Hepatocyte (in vitro differentiated cells): ENCODE data around the gene FBXW11. TPM values are rescaled to one million over a fixed set of nuclear protein-coding genes. Genes with fewer than 3 reads are reported as not detected.

Experiments
- DNase-seq: peaks from one replicate; pipeline ENCODE4 v3.0.0-alpha.2; 2016; ENCODE audit warnings: low spot score
- H2AFZ ChIP-seq: fragments of 200-600 bp; sonication (generic); 2 replicates; pipeline ENCODE4 v1.6.0; 2016; ENCODE audit warnings: antibody characterized with exemption, mild to moderate bottlenecking
- H3K27ac ChIP-seq: fragments of 200-600 bp; sonication (generic); 2 replicates; pipeline ENCODE4 v1.5.1; 2016; ENCODE audit warnings: mild to moderate bottlenecking
- H3K27me3 ChIP-seq: fragments of 200-600 bp; sonication (generic); 2 replicates; pipeline ENCODE4 v1.6.1; 2016
- H3K36me3 ChIP-seq: fragments of 200-600 bp; sonication (generic); replicated peaks from 2 replicates; pipeline ENCODE4 v1.5.1; 2016; ENCODE audit warnings: low read depth; ENCODE audit not compliant: insufficient read depth
- H3K4me1 ChIP-seq: fragments of 200-600 bp; sonication (generic); 2 replicates; pipeline ENCODE4 v1.5.1; 2016; ENCODE audit warnings: mild to moderate bottlenecking, moderate library complexity; ENCODE audit not compliant: insufficient read depth
- H3K4me2 ChIP-seq: fragments of 200-600 bp; sonication (generic); 2 replicates; pipeline ENCODE4 v1.6.0; 2016
- H3K4me3 ChIP-seq: fragments of 200-600 bp; sonication (generic); 2 replicates; pipeline ENCODE4 v1.5.1; 2016; ENCODE audit warnings: mild to moderate bottlenecking
- H3K79me2 ChIP-seq: fragments of 200-600 bp; sonication (generic); 2 replicates; pipeline ENCODE4 v1.6.0; 2017; ENCODE audit warnings: mild to moderate bottlenecking
- H3K9me2 ChIP-seq: fragments of 200-600 bp; sonication (generic); replicated peaks from 2 replicates; pipeline ENCODE4 v1.6.0; 2017; ENCODE audit warnings: mild to moderate bottlenecking; ENCODE audit not compliant: insufficient read depth
- H3K9me3 ChIP-seq: fragments of 200-600 bp; sonication (generic); 2 replicates; pipeline ENCODE4 v1.5.1; 2016; ENCODE audit warnings: low read depth, mild to moderate bottlenecking
- H4K20me1 ChIP-seq: fragments of 200-600 bp; sonication (generic); 2 replicates; pipeline ENCODE4 v1.6.0; 2016; ENCODE audit warnings: mild to moderate bottlenecking; ENCODE audit not compliant: insufficient read depth, poor library complexity, severe bottlenecking
- EZH2 ChIP-seq: fragments of 200-600 bp; sonication (generic); IDR thresholded peaks from 2 replicates; pipeline ENCODE4 v1.6.1; 2016; ENCODE audit warnings: antibody characterized with exemption, mild to moderate bottlenecking, borderline replicate concordance
- EZH2phosphoT487 ChIP-seq: fragments of 200-600 bp; sonication (generic); IDR thresholded peaks from one replicate; pipeline ENCODE4 v1.6.1; 2018; ENCODE audit warnings: antibody characterized with exemption, mild to moderate bottlenecking, low read depth, moderate library complexity; ENCODE audit not compliant: unreplicated experiment, severe bottlenecking
- WGBS: methylation state at CpG from one replicate; pipeline ENCODE4 v1.1.6; 2016; ENCODE audit warnings: low lambda C conversion rate; ENCODE audit errors: missing lambda C conversion rate; 5-methylcytosine and 5-hydroxymethylcytosine counted together
- polyA plus RNA-seq: library from polyadenylated mRNA; unstranded; fragments of >200 nt; fragmentation: Nextera tagmentation; extraction: Ambion mirVana; gene quantifications from 2 replicates; pipeline ENCODE4 v1.2.1, GENCODE V29; 2016
- total RNA-seq: library from RNA; depleted of rRNA; stranded (reverse); fragments of >200 nt; gene quantifications from 2 replicates; pipeline ENCODE4 v1.2.3, GENCODE V29; 2014
- TF ChIP-seq, protein P1 (sequence below): fragments of 200-600 bp; sonication (generic); IDR thresholded peaks from 2 replicates; pipeline ENCODE4 v1.5.1; 2016; ENCODE audit warnings: antibody characterized with exemption, mild to moderate bottlenecking; ENCODE audit not compliant: poor library complexity

FBXW11 gene
- total and polyA plus RNA-seq, 2 experiments from 2014 or later, result 38.0 to 73.4 TPM

DNA sequence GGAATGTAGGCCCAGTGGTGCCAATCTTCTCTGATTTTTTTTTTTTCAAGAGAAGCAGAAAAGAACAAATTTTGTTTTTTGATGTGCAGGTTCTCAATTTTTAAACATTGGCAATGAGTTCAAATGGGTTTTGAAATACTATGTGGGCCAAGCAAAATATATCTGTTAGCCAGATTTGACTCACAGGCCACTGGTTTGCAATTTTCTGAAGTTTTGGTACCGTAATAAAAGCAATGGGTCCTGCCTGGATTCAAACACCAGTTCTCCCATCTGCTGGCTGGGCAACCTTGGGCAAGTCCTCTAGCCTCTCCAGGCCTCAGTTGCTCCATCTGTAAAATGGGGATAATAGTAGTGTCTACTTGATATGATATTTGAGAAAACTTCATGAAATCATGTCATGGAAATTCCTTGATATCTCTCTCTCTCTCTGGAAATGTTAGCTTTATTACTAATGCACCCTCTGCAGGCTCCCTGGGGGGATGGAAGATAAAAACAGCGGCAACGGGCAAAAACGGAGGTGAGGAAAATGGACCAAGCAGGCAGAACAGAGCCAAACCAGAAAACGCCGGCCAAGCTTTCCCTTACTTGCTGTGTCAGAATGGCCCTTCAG lies 157.4 kb downstream of the FBXW11 start:
- H3K79me2 ChIP-seq, result no peaks in the 10 kb centered on the region
- H3K36me3 ChIP-seq, result no peaks in the 10 kb centered on the region
- TF ChIP-seq, protein P1, sequence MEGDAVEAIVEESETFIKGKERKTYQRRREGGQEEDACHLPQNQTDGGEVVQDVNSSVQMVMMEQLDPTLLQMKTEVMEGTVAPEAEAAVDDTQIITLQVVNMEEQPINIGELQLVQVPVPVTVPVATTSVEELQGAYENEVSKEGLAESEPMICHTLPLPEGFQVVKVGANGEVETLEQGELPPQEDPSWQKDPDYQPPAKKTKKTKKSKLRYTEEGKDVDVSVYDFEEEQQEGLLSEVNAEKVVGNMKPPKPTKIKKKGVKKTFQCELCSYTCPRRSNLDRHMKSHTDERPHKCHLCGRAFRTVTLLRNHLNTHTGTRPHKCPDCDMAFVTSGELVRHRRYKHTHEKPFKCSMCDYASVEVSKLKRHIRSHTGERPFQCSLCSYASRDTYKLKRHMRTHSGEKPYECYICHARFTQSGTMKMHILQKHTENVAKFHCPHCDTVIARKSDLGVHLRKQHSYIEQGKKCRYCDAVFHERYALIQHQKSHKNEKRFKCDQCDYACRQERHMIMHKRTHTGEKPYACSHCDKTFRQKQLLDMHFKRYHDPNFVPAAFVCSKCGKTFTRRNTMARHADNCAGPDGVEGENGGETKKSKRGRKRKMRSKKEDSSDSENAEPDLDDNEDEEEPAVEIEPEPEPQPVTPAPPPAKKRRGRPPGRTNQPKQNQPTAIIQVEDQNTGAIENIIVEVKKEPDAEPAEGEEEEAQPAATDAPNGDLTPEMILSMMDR, result no peak
- no peak for TF ChIP-seq EZH2
- no peaks in the 10 kb centered on the region for H3K9me2 ChIP-seq
- no peaks in the 10 kb centered on the region for H3K9me3 ChIP-seq
- no peak overlapping the region for H3K4me3 ChIP-seq
- no peak overlapping the region for H3K4me2 ChIP-seq
- H3K27me3 ChIP-seq, result no peaks in the 10 kb centered on the region
- DNase-seq, result no peak
- no peak overlapping the region for H3K27ac ChIP-seq
- no peak overlapping the region for H2AFZ ChIP-seq
- 97% methylated on average over 6 of the region's 6 CpGs for WGBS
- H3K4me1 ChIP-seq, result no peaks in the 10 kb centered on the region
- no peaks in the 10 kb centered on the region for H4K20me1 ChIP-seq

DNA sequence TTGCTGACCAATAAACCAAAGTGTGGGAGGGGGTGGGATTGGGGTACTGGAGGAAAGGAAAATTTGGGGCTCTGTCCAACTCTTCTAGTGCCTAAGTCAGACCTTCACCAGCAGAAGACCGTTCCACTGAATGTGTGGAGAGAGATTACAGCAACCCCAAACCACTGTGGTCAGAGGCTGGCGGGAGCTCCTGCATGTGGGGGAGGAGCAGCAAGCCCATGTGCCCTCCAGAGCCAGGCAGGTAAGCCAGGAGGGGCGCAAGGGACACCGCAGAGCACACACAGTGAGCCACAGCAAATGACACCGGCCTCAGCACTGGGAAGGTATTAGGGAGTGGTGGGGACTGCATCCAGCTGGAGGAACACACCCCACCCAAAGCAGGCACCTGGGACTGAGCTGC lies 158.0 kb downstream of the FBXW11 start:
- no peak for TF ChIP-seq EZH2phosphoT487
- TF ChIP-seq, protein P1, result no peak
- no peak overlapping the region for H2AFZ ChIP-seq
- no peaks in the 10 kb centered on the region for H4K20me1 ChIP-seq
- no peaks in the 10 kb centered on the region for H3K9me2 ChIP-seq
- no peaks in the 10 kb centered on the region for H3K79me2 ChIP-seq
- H3K4me2 ChIP-seq, result no peak overlapping the region
- H3K27me3 ChIP-seq, result no peaks in the 10 kb centered on the region
- H3K9me3 ChIP-seq, result no peaks in the 10 kb centered on the region
- H3K27ac ChIP-seq, result no peak overlapping the region
- no peaks in the 10 kb centered on the region for H3K36me3 ChIP-seq
- 87% methylated on average over 5 of the region's 5 CpGs for WGBS
- H3K4me3 ChIP-seq, result no peak overlapping the region
- no peak for DNase-seq
- no peaks in the 10 kb centered on the region for H3K4me1 ChIP-seq

DNA sequence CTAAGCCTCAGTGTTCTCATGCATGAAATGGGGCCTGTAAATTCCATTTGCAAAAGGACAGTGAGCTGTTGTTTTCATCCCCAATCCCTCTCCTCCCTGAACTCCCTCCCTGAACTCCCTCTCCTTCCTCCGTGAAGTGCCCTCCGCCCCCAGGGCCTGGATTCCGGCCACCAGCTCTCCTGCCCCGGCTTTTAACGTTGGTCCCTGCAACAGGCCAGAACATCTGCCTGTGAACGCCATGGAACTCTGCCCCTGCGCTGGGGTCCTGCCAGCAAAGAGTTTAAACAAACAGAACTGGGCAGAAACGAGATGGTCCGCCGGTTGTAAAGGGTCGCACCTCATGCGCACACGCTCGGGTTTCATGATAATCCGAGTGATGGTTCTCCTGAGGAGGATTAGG lies 158.4 kb downstream of the FBXW11 start:
- WGBS, result 39% methylated on average over 15 of the region's 15 CpGs
- DNase-seq, result no peak
- H3K9me2 ChIP-seq, result no peaks in the 10 kb centered on the region
- no peak for TF ChIP-seq EZH2phosphoT487
- TF ChIP-seq, protein P1, result no peak
- TF ChIP-seq EZH2, result no peak
- no peak overlapping the region for H2AFZ ChIP-seq
- H3K4me1 ChIP-seq, result no peaks in the 10 kb centered on the region
- H4K20me1 ChIP-seq, result no peaks in the 10 kb centered on the region
- no peak overlapping the region for H3K4me2 ChIP-seq
- no peaks in the 10 kb centered on the region for H3K27me3 ChIP-seq
- no peaks in the 10 kb centered on the region for H3K79me2 ChIP-seq
- H3K36me3 ChIP-seq, result no peaks in the 10 kb centered on the region
- H3K27ac ChIP-seq, result no peak overlapping the region
- H3K9me3 ChIP-seq, result no peaks in the 10 kb centered on the region
- no peak overlapping the region for H3K4me3 ChIP-seq

DNA sequence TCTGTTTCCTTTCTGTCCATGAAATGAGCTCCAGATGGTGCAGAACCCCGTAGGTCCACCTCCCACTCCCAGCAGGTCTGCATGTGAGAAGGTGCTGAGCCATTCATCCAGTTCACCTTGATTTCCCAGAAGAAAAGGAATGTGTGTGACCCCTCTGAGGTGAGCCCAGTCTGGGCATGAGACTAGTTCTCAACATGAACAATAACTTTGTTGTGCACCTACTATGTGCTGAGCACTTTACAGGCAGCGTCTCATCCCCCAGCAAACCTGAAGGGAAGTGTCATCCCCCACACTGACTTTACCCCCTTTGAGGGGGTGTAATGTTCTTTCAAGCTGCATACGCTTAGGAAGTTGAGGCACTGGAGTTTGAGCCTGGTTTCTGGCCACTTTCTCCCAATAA lies 159.4 kb downstream of the FBXW11 start:
- Histone ChIP-seq H3K27me3 (no peaks in the 10 kb centered on the region), H3K4me2 (no peak overlapping the region), H2AFZ (no peak overlapping the region), H3K9me3 (no peaks in the 10 kb centered on the region), H3K4me3 (no peak overlapping the region), H3K36me3 (no peaks in the 10 kb centered on the region), H3K9me2 (no peaks in the 10 kb centered on the region), H3K27ac (no peak overlapping the region), H3K79me2 (no peaks in the 10 kb centered on the region), H3K4me1 (no peaks in the 10 kb centered on the region), H4K20me1 (no peaks in the 10 kb centered on the region)
- no peak for DNase-seq
- TF ChIP-seq, protein P1, result no peak
- TF ChIP-seq EZH2 (no peak), EZH2phosphoT487 (no peak)
- 92% methylated on average over 3 of the region's 3 CpGs for WGBS
